SK-N-SH (cell line): Measurements from ENCODE around the gene CELF2. TPM values are rescaled to one million over a fixed set of nuclear protein-coding genes. Genes with fewer than 3 reads are reported as not detected.

ENCODE experiments used
- CTCF ChIA-PET: fragments of 300-600, 350-600 bp; formaldehyde crosslinking; extraction: SDS; loops from one replicate; lab custom pipeline; 2021; lab: Yijun Ruan, JAX
- POLR2A ChIA-PET: fragments of 350-600 bp; sonication (Branson Sonifier 250); formaldehyde crosslinking; extraction: SDS; loops from one replicate; lab custom pipeline; 2020; ENCODE audit warnings: antibody characterized with exemption, inconsistent platforms; lab: Yijun Ruan, JAX
- DNase-seq: peaks from one replicate; pipeline ENCODE4 v3.0.0; 2012
- H2AFZ ChIP-seq: fragments of 200-600 bp; sonication (generic); 2 replicates; pipeline ENCODE4 v1.8.1; 2016; ENCODE audit warnings: antibody characterized with exemption, mild to moderate bottlenecking, low read depth
- H3F3A ChIP-seq: fragments of 200-600 bp; sonication (generic); replicated peaks from 2 replicates; pipeline ENCODE3; 2016; ENCODE audit warnings: antibody characterized with exemption, mild to moderate bottlenecking; ENCODE audit not compliant: insufficient read depth
- H3K27ac ChIP-seq, 2 experiments: fragments of 200-500 bp in 1 of 2; fragments of 200-600 bp in 1 of 2; sonication (Bioruptor generic) in 1 of 2; sonication (generic), shearing (Covaris generic) in 1 of 2; 2 replicates each; pipeline versions ENCODE4 v1.5.1 to v1.6.1; 2014 to 2016; ENCODE audit warnings: low read depth in 2 of 2, inconsistent platforms in 1 of 2, low read length in 1 of 2, mild to moderate bottlenecking in 1 of 2, mixed read lengths in 1 of 2
- H3K27me3 ChIP-seq: fragments of 200-600 bp; sonication (generic), shearing (Covaris generic); 2 replicates; pipeline ENCODE4 v1.6.1; 2016; ENCODE audit warnings: mixed run types; ENCODE audit not compliant: insufficient read depth
- H3K36me3 ChIP-seq, 2 experiments: fragments of 200-500 bp in 1 of 2; fragments of 200-600 bp in 1 of 2; sonication (Bioruptor generic) in 1 of 2; sonication (generic) in 1 of 2; replicated peaks in 1 of 2; 2 replicates each; pipeline versions ENCODE3 to v1.5.1; 2014 to 2016; ENCODE audit warnings: low read length in 1 of 2, mild to moderate bottlenecking in 1 of 2; ENCODE audit not compliant: insufficient read depth in 2 of 2, control insufficient read depth in 1 of 2
- H3K4me1 ChIP-seq, 2 experiments: fragments of 200-500 bp in 1 of 2; fragments of 200-600 bp in 1 of 2; sonication (Bioruptor generic) in 1 of 2; sonication (generic), shearing (Covaris generic) in 1 of 2; 2 replicates each; pipeline versions ENCODE4 v1.5.1 to v1.6.1; 2014 to 2016; ENCODE audit warnings: low read depth in 1 of 2, low read length in 1 of 2, mixed run types in 1 of 2; ENCODE audit not compliant: insufficient read depth in 2 of 2, control insufficient read depth in 1 of 2
- H3K4me2 ChIP-seq: fragments of 200-600 bp; sonication (generic), shearing (Covaris generic); 2 replicates; pipeline ENCODE4 v1.6.1; 2017; ENCODE audit warnings: mixed run types
- H3K4me3 ChIP-seq, 2 experiments: fragments of 200-500 bp in 1 of 2; fragments of 200-600 bp in 1 of 2; sonication (Bioruptor generic) in 1 of 2; sonication (generic), shearing (Covaris generic) in 1 of 2; 2 replicates each; pipeline versions ENCODE4 v1.5.1 to v1.8.1; 2014 to 2016; ENCODE audit warnings: low read depth in 2 of 2, inconsistent platforms in 1 of 2, low read length in 1 of 2, mild to moderate bottlenecking in 1 of 2, mixed read lengths in 1 of 2, moderate library complexity in 1 of 2
- H3K79me2 ChIP-seq: fragments of 200-600 bp; sonication (generic); 2 replicates; pipeline ENCODE4 v1.8.1; 2017; ENCODE audit warnings: mild to moderate bottlenecking; ENCODE audit not compliant: insufficient read depth
- H3K9ac ChIP-seq: fragments of 200-600 bp; sonication (generic); 2 replicates; pipeline ENCODE4 v1.6.1; 2017; ENCODE audit warnings: mixed run types
- H3K9me2 ChIP-seq: fragments of 200-600 bp; sonication (generic); 2 replicates; pipeline ENCODE4 v1.6.1; 2017; ENCODE audit warnings: mixed run types
- H3K9me3 ChIP-seq: fragments of 200-600 bp; sonication (generic); 2 replicates; pipeline ENCODE4 v1.6.1; 2017; ENCODE audit warnings: mixed run types, mild to moderate bottlenecking, moderate library complexity
- H4K20me1 ChIP-seq: fragments of 200-600 bp; sonication (generic); 2 replicates; pipeline ENCODE4 v1.6.1; 2017; ENCODE audit warnings: mild to moderate bottlenecking, mixed run types; ENCODE audit not compliant: insufficient read depth
- ELF1 ChIP-seq: IDR thresholded peaks from 2 replicates; pipeline ENCODE4 v1.4.0; 2012
- EP300 ChIP-seq, 2 experiments: IDR thresholded peaks; 2 replicates each; pipeline versions ENCODE4 v1.4.0 to v1.6.1; 2012; ENCODE audit warnings: borderline replicate concordance in 1 of 2, low read depth in 1 of 2, low read length in 1 of 2
- EZH2phosphoT487 ChIP-seq: fragments of 200-600 bp; sonication (generic); IDR thresholded peaks from 2 replicates; pipeline ENCODE4 v1.6.1; 2017; ENCODE audit warnings: low read depth, mixed run types, mild to moderate bottlenecking, antibody characterized with exemption, moderate library complexity, borderline replicate concordance
- FOXM1 ChIP-seq: IDR thresholded peaks from 2 replicates; pipeline ENCODE4 v1.4.0; 2012; ENCODE audit warnings: low read depth, mild to moderate bottlenecking
- MXI1 ChIP-seq: IDR thresholded peaks from 2 replicates; pipeline ENCODE4 v1.6.1; 2012; ENCODE audit warnings: mild to moderate bottlenecking, low read depth, low read length, improper control_type of control experiment
- NFIC ChIP-seq: IDR thresholded peaks from 2 replicates; pipeline ENCODE4 v1.4.0; 2012; ENCODE audit warnings: borderline replicate concordance
- RXRA ChIP-seq: IDR thresholded peaks from 2 replicates; pipeline ENCODE4 v1.4.0; 2012; ENCODE audit warnings: low read depth, mild to moderate bottlenecking, borderline replicate concordance
- SMC3 ChIP-seq: IDR thresholded peaks from 2 replicates; pipeline ENCODE4 v1.6.1; 2012; ENCODE audit warnings: low read depth, low read length, improper control_type of control experiment
- TCF12 ChIP-seq: IDR thresholded peaks from 2 replicates; pipeline ENCODE4 v1.4.0; 2012
- WGBS: methylation state at CpG from one replicate; pipeline ENCODE4 v1.1.6; 2017; ENCODE audit warnings: low lambda C conversion rate; 5-methylcytosine and 5-hydroxymethylcytosine counted together
- polyA plus RNA-seq, 3 experiments: library from polyadenylated mRNA; depleted of rRNA; stranded (reverse); fragments of >200 nt; gene quantifications; 2 replicates each; pipeline ENCODE4 v1.2.3, GENCODE V29; 2012
- TF ChIP-seq, protein P1 (sequence below): fragments of 200-600 bp; sonication (generic); IDR thresholded peaks from 2 replicates; pipeline ENCODE4 v1.6.1; 2017; ENCODE audit warnings: antibody characterized with exemption, mild to moderate bottlenecking, moderate library complexity
- TF ChIP-seq, protein P2 (sequence below): IDR thresholded peaks from 2 replicates; pipeline ENCODE4 v1.6.1; 2012; ENCODE audit warnings: mild to moderate bottlenecking, low read depth, low read length, moderate library complexity
- TF ChIP-seq, protein P3 (sequence below): fragments of 150-350 bp; IDR thresholded peaks from 2 replicates; pipeline ENCODE4 v1.6.1; 2016; ENCODE audit warnings: mild to moderate bottlenecking, low read depth, low read length

Gene CELF2
- polyA plus RNA-seq, 1 of the 3 experiments (the other 2 are of a cell fraction): 0.03 TPM

DNA sequence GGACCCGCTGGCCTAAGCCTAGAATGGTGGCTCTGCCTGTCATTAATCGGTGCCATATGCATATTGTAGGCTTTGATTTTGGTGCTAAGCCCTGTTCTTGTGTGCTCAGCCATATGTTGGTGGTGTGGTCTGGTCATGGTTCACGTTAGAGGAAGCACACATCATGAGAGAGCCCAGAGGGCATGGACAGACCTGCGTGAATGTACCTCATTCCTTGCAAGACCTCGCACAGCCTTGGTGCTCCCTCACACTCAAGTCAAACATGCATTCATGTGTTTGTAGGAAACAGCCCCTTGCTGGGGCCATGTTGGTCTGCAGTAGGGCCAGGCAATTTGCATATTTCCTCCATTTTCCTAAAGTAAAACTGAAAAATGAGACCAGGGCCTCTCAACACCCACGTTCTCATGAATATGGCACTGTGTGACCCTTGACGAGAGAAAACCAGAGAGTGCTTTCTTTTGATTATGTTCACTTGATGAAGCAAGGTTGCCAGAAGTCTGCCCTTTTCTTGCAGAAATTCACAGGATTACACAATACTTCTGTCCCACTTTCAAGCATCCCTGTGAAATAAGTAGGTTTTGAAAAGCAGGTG lies 268.7 kb downstream of the CELF2 start:
- no peak for DNase-seq
- H4K20me1 ChIP-seq: no peaks in the 10 kb centered on the region
- no peak overlapping the region for H3K4me2 ChIP-seq
- H3K36me3 ChIP-seq: no peaks in the 10 kb centered on the region
- no peaks in the 10 kb centered on the region for H3K27me3 ChIP-seq
- no peaks in the 10 kb centered on the region for H3F3A ChIP-seq
- ChIA-PET POLR2A (no interaction called here), CTCF (no interaction called here)
- H3K27ac ChIP-seq: no peak overlapping the region
- WGBS: 29% methylated on average over 5 of the region's 7 CpGs
- no peaks in the 10 kb centered on the region for H3K79me2 ChIP-seq
- H3K9me2 ChIP-seq: no peaks in the 10 kb centered on the region
- H3K4me3 ChIP-seq: no peak overlapping the region
- H3K9me3 ChIP-seq: no peaks in the 10 kb centered on the region
- H3K4me1 ChIP-seq: no peaks in the 10 kb centered on the region
- no peak overlapping the region for H2AFZ ChIP-seq
- no peak for TF ChIP-seq FOXM1
- no peak for TF ChIP-seq ELF1
- TF ChIP-seq, protein P1, sequence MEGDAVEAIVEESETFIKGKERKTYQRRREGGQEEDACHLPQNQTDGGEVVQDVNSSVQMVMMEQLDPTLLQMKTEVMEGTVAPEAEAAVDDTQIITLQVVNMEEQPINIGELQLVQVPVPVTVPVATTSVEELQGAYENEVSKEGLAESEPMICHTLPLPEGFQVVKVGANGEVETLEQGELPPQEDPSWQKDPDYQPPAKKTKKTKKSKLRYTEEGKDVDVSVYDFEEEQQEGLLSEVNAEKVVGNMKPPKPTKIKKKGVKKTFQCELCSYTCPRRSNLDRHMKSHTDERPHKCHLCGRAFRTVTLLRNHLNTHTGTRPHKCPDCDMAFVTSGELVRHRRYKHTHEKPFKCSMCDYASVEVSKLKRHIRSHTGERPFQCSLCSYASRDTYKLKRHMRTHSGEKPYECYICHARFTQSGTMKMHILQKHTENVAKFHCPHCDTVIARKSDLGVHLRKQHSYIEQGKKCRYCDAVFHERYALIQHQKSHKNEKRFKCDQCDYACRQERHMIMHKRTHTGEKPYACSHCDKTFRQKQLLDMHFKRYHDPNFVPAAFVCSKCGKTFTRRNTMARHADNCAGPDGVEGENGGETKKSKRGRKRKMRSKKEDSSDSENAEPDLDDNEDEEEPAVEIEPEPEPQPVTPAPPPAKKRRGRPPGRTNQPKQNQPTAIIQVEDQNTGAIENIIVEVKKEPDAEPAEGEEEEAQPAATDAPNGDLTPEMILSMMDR: no peak
- TF ChIP-seq SMC3: no peak
- TF ChIP-seq, protein P2, sequence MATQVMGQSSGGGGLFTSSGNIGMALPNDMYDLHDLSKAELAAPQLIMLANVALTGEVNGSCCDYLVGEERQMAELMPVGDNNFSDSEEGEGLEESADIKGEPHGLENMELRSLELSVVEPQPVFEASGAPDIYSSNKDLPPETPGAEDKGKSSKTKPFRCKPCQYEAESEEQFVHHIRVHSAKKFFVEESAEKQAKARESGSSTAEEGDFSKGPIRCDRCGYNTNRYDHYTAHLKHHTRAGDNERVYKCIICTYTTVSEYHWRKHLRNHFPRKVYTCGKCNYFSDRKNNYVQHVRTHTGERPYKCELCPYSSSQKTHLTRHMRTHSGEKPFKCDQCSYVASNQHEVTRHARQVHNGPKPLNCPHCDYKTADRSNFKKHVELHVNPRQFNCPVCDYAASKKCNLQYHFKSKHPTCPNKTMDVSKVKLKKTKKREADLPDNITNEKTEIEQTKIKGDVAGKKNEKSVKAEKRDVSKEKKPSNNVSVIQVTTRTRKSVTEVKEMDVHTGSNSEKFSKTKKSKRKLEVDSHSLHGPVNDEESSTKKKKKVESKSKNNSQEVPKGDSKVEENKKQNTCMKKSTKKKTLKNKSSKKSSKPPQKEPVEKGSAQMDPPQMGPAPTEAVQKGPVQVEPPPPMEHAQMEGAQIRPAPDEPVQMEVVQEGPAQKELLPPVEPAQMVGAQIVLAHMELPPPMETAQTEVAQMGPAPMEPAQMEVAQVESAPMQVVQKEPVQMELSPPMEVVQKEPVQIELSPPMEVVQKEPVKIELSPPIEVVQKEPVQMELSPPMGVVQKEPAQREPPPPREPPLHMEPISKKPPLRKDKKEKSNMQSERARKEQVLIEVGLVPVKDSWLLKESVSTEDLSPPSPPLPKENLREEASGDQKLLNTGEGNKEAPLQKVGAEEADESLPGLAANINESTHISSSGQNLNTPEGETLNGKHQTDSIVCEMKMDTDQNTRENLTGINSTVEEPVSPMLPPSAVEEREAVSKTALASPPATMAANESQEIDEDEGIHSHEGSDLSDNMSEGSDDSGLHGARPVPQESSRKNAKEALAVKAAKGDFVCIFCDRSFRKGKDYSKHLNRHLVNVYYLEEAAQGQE: no peak
- TF ChIP-seq EZH2phosphoT487: no peak
- no peak for TF ChIP-seq NFIC
- no peak for TF ChIP-seq MXI1
- TF ChIP-seq EP300 (IDR thresholded peaks at IDR 0.05; ENCODE audit: borderline replicate concordance in 1 of 2, low read depth in 1 of 2, low read length in 1 of 2): no peak
- no peak for TF ChIP-seq RXRA
- TF ChIP-seq TCF12: no peak
- TF ChIP-seq, protein P3, sequence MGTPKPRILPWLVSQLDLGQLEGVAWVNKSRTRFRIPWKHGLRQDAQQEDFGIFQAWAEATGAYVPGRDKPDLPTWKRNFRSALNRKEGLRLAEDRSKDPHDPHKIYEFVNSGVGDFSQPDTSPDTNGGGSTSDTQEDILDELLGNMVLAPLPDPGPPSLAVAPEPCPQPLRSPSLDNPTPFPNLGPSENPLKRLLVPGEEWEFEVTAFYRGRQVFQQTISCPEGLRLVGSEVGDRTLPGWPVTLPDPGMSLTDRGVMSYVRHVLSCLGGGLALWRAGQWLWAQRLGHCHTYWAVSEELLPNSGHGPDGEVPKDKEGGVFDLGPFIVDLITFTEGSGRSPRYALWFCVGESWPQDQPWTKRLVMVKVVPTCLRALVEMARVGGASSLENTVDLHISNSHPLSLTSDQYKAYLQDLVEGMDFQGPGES: no peak
- TF ChIP-seq, all 33 proteins: peak for 0
- H3K9ac ChIP-seq: no peak overlapping the region
